SK-N-MC (cell line): Measurements from ENCODE around the gene TAF1C.

ENCODE experiments used
- EZH2 ChIP-seq: fragments of 200-600 bp; sonication (generic); IDR thresholded peaks from one replicate; pipeline ENCODE4 v1.6.1; 2017; ENCODE audit warnings: antibody characterized with exemption
- POLR2AphosphoS5 ChIP-seq: IDR thresholded peaks from 2 replicates; pipeline ENCODE4 v1.6.1; 2012; ENCODE audit warnings: mild to moderate bottlenecking, low read depth, low read length, borderline replicate concordance

GRCh38 chr16:84176192-84177053 is 10.4 kb downstream of the TAF1C start:
- TF ChIP-seq EZH2 (no peak), POLR2AphosphoS5 (no peak)
